ENCODE data around the gene GPC5. TPM values are rescaled to one million over a fixed set of nuclear protein-coding genes. Genes with fewer than 3 reads are reported as not detected.

The GPC5 gene
- total RNA-seq, 1 experiment from 2014 or later: 0.26 TPM

- Histone ChIP-seq H3K9me3 (ENCODE audit: control insufficient read depth, insufficient read depth, low read depth, low read length) (no peaks in the 10 kb centered on the region), H3K4me3 (ENCODE audit: low read depth in 2 of 2, low read length in 2 of 2) (no peak overlapping the region), H3K4me1 (ENCODE audit: control insufficient read depth, insufficient read depth, low read length) (no peaks in the 10 kb centered on the region), H3K36me3 (ENCODE audit: control insufficient read depth, insufficient read depth, low read length) (no peaks in the 10 kb centered on the region), H3K27ac (ENCODE audit: low read length) (no peak overlapping the region), H3K27me3 (ENCODE audit: control insufficient read depth, insufficient read depth, low read length) (no peaks in the 10 kb centered on the region)
- ChIA-PET POLR2A (no interaction called here), CTCF (no interaction called here)
- no peak for ATAC-seq
- DNase-seq (ENCODE audit: low read depth, low spot score): no peak
- intact Hi-C loops (cut with micrococcal nuclease; ENCODE audit: unreplicated experiment) (no loop called here), in situ Hi-C loops (cut with HindIII; ENCODE audit: low pct_unique_long_range_greater_than_20kb, low sequenced_read_pairs) (no loop called here)
- no TSS peak for BruUV-seq (replicated peaks)
- TF ChIP-seq POLR2AphosphoS5 (IDR thresholded peaks at IDR 0.05; ENCODE audit: low read depth, low read length) (no peak), REST (IDR thresholded peaks at IDR 0.05; ENCODE audit: insufficient read depth in 1 of 2, low read depth in 2 of 2, low read length in 1 of 2) (no peak), TCF7L2 (IDR thresholded peaks at IDR 0.05; ENCODE audit: low read depth, low read length) (no peak), CTCF (IDR thresholded peaks at IDR 0.05) (no peak), SIN3A (IDR thresholded peaks at IDR 0.05; ENCODE audit: borderline replicate concordance, insufficient read depth, low read depth, low read length) (no peak)
Observed at GRCh38 chr13:91621161-91621560, 222.7 kb downstream of the GPC5 start.

DNA sequence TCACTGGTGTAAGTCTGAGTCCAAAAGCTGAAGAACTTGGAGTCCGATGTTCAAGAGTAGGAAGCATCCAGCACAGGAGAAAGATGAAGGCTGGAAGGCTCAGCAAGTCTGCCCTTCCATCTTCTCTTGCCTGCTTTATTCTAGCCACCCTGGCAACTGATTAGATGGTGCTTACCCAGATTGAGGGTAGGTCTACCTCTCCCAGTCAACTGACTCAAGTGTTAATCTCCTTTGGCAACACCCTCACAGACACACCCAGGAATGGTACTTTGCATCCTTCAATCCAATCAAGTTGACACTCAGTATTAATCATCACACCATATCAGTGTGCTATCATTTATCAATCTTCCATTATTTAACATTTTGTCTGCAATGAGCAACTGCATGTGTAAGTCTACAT is 223.5 kb downstream of the GPC5 start:
- ChIA-PET CTCF (no interaction called here), POLR2A (no interaction called here)
- ATAC-seq (no peak), DNase-seq (ENCODE audit: low read depth, low spot score) (no peak)
- Histone ChIP-seq H3K27me3 (ENCODE audit: control insufficient read depth, insufficient read depth, low read length) (no peaks in the 10 kb centered on the region), H3K4me1 (ENCODE audit: control insufficient read depth, insufficient read depth, low read length) (no peaks in the 10 kb centered on the region), H3K4me3 (ENCODE audit: low read depth in 2 of 2, low read length in 2 of 2) (no peak overlapping the region), H3K27ac (ENCODE audit: low read length) (no peak overlapping the region), H3K36me3 (ENCODE audit: control insufficient read depth, insufficient read depth, low read length) (no peaks in the 10 kb centered on the region), H3K9me3 (ENCODE audit: control insufficient read depth, insufficient read depth, low read depth, low read length) (no peaks in the 10 kb centered on the region)
- TF ChIP-seq CTCF (IDR thresholded peaks at IDR 0.05): no peak
- TF ChIP-seq POLR2AphosphoS5 (IDR thresholded peaks at IDR 0.05; ENCODE audit: low read depth, low read length): no peak
- TF ChIP-seq SIN3A (IDR thresholded peaks at IDR 0.05; ENCODE audit: borderline replicate concordance, insufficient read depth, low read depth, low read length): no peak
- no peak for TF ChIP-seq TCF7L2 (IDR thresholded peaks at IDR 0.05; ENCODE audit: low read depth, low read length)
- BruUV-seq (replicated peaks): no TSS peak
- intact Hi-C loops (cut with micrococcal nuclease; ENCODE audit: unreplicated experiment) (no loop called here), in situ Hi-C loops (cut with HindIII; ENCODE audit: low pct_unique_long_range_greater_than_20kb, low sequenced_read_pairs) (no loop called here)
